Measurements from ENCODE around the gene ZNF133.
"Not testable (repeated sequence)": the region's sequence is repeated elsewhere in the genome, so short reads cannot be mapped to it uniquely, and the experiment has no call there.

ZNF133 gene

GRCh38 chr20:18287915-18288748 is at the start of gene ZNF133:
ZNF133 (plus strand) TSS chr20:18288527; CDS start chr20:18305687, 17,160 bp downstream.
- TF ChIP-seq, protein P1, sequence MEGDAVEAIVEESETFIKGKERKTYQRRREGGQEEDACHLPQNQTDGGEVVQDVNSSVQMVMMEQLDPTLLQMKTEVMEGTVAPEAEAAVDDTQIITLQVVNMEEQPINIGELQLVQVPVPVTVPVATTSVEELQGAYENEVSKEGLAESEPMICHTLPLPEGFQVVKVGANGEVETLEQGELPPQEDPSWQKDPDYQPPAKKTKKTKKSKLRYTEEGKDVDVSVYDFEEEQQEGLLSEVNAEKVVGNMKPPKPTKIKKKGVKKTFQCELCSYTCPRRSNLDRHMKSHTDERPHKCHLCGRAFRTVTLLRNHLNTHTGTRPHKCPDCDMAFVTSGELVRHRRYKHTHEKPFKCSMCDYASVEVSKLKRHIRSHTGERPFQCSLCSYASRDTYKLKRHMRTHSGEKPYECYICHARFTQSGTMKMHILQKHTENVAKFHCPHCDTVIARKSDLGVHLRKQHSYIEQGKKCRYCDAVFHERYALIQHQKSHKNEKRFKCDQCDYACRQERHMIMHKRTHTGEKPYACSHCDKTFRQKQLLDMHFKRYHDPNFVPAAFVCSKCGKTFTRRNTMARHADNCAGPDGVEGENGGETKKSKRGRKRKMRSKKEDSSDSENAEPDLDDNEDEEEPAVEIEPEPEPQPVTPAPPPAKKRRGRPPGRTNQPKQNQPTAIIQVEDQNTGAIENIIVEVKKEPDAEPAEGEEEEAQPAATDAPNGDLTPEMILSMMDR (IDR thresholded peaks at IDR 0.05; ENCODE audit: extremely low read depth, missing control alignments) = no peak
- DNase-seq (ENCODE audit: low spot score) = peak; percentile 88

GRCh38 chr20:18240997-18241396 is 47.3 kb upstream of the ZNF133 start:
- TF ChIP-seq, protein P1 (IDR thresholded peaks at IDR 0.05; ENCODE audit: extremely low read depth, missing control alignments) = no peak

DNA sequence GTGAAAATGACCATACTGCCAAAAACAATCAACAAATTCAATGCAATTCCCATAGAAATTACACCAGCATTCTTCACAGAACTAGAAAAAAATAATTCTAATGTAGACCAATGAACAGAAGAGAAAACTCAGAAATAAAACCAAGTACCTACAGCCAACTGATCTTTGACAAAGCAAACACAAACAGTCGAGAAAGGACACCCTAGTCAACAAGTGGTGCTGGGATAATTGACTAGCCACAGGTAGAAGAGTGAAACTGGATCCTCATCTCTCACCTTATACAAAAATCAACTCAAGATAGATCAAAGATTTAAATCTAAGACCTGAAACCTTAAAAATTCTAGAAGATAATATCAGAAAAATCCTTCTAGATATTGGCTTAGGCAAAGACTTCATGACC is 44.5 kb upstream of the ZNF133 start:
- TF ChIP-seq, protein P1 (IDR thresholded peaks at IDR 0.05; ENCODE audit: extremely low read depth, missing control alignments) = no peak
- DNase-seq (ENCODE audit: low spot score) = no peak

More at GRCh38 chr20:18240997-18241396, 47.3 kb upstream of the ZNF133 start:
- no peak for DNase-seq (ENCODE audit: low spot score)

- DNase-seq (ENCODE audit: low spot score) = not testable (repeated sequence)
Measured at GRCh38 chr20:18248545-18248944, 39.8 kb upstream of the ZNF133 start.

- TF ChIP-seq, protein P1 (IDR thresholded peaks at IDR 0.05; ENCODE audit: extremely low read depth, missing control alignments) = no peak
- no peak for DNase-seq (ENCODE audit: low spot score)
Measured at GRCh38 chr20:18250217-18250616, 38.1 kb upstream of the ZNF133 start.

GRCh38 chr20:18252597-18253451 is 35.5 kb upstream of the ZNF133 start:
- TF ChIP-seq, protein P1 (IDR thresholded peaks at IDR 0.05; ENCODE audit: extremely low read depth, missing control alignments) = no peak
- no peak for DNase-seq (ENCODE audit: low spot score)

DNA sequence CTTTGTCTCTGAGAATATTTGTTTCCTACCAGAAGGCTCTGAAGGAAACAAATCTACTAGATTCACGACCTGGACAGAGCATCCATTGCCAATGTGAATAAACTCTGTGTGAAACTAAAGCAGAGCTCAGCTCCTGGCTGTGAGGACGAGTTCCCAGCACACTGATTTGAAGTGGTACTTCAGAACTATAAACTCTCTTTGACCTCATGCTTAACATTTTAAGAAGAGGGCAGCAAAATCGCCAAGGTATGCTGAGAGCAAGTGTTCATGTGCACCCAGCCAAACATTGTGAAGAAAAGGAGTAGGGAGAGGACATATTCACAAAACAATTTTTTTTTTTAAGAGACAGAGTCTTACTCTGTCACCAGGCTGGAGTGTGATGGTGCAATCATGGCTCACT is 33.7 kb upstream of the ZNF133 start:
- TF ChIP-seq, protein P1 (IDR thresholded peaks at IDR 0.05; ENCODE audit: extremely low read depth, missing control alignments) = no peak
- DNase-seq (ENCODE audit: low spot score) = no peak

All from GM20000 (cell line).